ENCODE measurements around the gene PXDN. TPM values are rescaled to one million over a fixed set of nuclear protein-coding genes. Genes with fewer than 3 reads are reported as not detected.

The PXDN gene
- total RNA-seq, 4 donors from 2014 or later: 101 to 169 (median 134) TPM

DNA sequence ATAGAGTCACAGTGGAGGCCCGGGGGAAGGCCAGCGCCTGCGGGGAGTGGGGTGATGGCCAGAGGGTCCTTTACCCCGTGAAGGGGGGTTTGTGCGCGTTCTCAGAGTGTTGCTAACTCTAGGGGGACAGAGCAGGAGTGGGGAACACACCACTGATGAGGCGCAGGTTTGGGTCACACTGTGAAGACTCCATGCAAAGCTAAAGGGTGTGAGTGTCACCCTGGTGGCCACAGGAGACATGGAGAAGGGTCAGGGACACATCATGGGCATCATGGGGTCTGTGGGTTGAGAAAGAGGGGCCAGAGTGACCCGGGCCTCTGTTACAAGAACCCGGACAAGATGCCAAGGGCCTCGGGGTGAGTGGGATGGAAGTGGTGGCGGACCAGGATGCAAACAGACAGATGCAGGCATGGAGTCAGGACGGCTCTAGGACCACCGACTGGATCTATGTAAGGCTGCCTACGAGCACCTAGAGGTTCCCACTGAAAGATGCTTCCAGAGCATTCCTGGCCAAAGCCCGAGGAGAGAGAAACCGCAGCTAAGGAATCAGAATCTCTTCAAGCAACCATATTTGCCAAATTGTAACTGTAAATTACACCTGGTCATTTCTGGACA, 84.3 kb downstream of the PXDN start:
- TF ChIP-seq, protein P1, sequence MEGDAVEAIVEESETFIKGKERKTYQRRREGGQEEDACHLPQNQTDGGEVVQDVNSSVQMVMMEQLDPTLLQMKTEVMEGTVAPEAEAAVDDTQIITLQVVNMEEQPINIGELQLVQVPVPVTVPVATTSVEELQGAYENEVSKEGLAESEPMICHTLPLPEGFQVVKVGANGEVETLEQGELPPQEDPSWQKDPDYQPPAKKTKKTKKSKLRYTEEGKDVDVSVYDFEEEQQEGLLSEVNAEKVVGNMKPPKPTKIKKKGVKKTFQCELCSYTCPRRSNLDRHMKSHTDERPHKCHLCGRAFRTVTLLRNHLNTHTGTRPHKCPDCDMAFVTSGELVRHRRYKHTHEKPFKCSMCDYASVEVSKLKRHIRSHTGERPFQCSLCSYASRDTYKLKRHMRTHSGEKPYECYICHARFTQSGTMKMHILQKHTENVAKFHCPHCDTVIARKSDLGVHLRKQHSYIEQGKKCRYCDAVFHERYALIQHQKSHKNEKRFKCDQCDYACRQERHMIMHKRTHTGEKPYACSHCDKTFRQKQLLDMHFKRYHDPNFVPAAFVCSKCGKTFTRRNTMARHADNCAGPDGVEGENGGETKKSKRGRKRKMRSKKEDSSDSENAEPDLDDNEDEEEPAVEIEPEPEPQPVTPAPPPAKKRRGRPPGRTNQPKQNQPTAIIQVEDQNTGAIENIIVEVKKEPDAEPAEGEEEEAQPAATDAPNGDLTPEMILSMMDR (IDR thresholded peaks at IDR 0.05; ENCODE audit: low read depth): no peak

DNA sequence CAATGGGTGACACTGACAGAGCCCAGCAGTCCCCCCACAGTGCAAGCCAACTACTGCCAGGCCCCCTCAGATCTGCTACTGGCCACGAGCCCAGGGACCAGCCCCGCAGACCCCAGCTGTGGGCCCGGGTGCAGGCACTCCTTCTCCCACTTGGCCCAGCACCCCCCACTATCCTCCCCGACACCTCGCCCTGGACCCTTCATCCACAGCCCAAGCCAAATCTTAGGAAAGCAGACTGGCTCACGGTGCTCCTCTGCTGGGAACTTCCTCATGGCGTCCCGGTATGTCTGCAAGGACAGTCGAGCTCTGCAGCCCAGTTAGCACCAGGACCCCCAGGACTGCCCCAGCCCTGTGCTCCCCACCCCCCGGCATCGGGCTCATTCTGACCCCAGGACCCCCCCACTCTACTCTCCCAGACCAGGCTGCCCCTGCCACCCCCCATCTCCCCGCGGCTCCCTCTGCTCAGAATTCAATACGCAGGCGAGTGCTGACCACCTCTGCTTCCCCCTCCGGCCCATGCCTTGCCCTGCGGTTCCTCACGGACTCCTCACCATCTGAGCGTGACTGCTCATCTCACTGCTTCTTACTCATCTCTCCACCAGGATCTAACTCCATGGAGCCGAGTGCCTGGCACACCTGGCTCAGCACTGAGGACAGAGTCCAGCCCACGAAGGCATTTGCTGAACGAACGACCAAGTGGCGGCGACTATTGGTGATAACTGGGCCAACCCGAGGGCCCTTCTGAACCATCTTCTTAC, 85.7 kb downstream of the PXDN start:
- TF ChIP-seq, protein P1 (IDR thresholded peaks at IDR 0.05; ENCODE audit: low read depth): no peak

DNA sequence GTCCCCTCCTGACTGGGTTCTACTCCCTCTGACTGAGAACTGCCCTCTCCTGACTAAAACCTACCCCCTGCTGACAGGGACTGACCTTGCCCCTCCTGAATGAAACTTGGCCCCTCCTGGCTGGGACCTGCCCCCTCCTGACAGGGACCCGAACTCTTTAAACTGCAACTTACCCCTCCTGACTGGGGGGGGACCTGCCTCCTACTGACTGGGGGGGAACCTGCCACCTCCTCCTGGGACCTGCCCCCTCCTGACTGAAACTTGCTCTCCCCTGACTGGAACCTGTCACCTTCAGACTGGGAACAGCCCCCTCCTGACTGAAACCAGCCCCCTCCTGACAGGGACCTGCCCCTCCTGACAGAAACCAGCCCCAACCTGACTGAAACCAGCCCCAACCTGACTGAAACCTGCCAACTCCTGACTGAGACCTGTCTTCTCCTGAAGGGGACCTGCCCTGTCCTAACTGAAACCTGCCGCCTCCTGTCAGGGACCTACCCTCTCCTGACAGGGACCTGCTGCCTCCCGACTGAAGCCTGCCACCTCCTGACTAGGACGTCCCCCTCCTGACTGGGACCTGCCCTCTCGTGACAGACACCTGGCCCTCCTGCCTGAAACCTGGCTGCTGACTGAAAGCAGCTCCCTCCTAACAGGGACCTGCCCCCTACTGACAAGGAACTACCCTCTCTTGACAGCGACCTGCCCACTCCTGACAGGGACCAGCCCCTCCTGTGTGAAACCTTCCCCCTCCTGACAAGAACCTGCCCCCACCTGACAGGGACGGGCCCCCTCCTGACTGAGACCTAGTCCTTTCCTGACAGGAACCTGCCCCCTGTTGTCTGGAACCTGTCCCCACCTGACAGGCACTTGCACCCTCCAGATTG, 87.1 kb downstream of the PXDN start:
- TF ChIP-seq, protein P1 (IDR thresholded peaks at IDR 0.05; ENCODE audit: low read depth): no peak

DNA sequence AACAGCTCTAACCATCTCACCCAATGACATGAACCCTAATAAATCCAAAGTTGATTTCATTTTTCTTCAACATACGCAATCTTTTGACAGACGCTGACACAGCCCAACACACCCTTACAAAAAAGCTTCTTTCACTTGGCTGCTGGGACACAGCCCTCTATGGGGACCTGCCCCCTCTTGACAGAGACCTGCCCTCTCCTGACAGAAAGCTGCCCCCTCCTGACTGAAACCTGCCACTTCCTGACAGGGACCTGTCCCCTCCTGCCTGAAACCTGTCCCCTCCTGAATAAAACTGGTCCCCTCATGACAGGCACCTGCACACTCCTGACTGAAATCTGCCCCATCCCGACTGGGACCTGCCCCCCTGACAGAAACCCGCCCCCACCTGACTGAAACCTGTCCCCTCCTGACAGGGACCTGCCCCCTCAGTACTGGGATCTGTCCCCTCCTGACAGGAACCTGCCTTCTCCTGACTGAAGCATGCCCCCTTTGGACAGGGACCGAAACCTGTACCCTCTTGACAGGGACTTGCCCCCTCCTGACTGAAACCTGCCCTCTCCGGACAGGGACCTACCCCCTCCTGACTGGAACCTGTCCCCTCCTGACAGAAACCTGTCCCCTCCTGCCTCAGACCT, 87.9 kb downstream of the PXDN start:
- TF ChIP-seq, protein P1 (IDR thresholded peaks at IDR 0.05; ENCODE audit: low read depth): no peak

DNA sequence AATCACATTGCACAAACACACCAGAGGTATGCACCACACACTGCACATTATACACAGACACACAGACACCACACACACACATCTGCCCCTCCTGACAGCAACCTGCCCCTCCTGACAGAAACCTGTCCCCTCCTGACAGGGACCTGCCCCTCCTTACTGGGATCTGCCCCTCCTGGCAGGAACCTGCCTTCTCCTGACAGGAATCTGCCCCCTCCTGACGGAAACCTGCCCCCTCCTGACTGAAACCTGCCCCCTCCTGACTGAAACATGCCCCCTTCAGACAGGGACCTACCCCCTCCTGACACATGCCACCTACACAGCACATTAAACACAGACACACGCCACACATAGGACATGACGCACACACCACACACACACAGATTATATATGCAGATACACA, 88.9 kb downstream of the PXDN start:
- TF ChIP-seq, protein P1 (IDR thresholded peaks at IDR 0.05; ENCODE audit: low read depth): no peak

DNA sequence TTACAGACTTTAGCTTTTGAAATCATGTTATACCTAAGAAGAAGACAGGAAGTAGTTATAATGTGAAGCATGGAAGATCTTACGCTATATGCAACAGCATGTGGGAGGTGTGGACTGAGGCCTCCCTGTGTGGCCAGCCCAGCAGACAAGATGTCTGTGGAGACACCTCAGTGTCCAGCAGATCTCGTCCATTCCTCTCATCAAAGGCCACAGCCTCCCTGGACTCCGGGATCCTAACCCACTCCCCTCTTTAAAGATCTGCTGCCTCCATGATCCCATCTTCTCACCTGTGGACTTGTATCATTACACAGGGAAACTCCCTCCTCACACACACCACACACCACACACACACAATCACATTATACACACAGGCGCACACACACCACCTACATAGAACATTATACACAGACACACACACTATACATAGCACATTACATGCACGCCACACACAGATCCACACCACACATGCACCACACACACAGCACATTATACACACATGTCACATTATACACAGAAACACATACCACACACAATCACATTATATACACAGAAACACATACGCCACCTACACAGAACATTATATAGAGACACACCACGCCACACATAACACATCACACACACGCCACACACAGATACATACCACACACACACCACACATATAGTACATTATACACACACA, 89.5 kb downstream of the PXDN start:
- TF ChIP-seq, protein P1 (IDR thresholded peaks at IDR 0.05; ENCODE audit: low read depth): no peak
